GM12878 (cell line): Measurements from ENCODE around the gene RXRG.

ENCODE experiments used
- CTCF ChIP-seq, 3 experiments: IDR thresholded peaks in 2 of 3; conservative IDR thresholded peaks in 1 of 3; 2 replicates each; pipeline ENCODE4 v1.5.1; 2011; ENCODE audit warnings: low read depth in 3 of 3, low read length in 3 of 3, mild to moderate bottlenecking in 3 of 3, control low read depth in 2 of 3, moderate library complexity in 2 of 3, inconsistent platforms in 1 of 3, mixed read lengths in 1 of 3; ENCODE audit not compliant: control insufficient read depth in 2 of 3, insufficient read depth in 1 of 3; ENCODE audit errors: extremely low read depth in 1 of 3
- ELK1 ChIP-seq: IDR thresholded peaks from 2 replicates; pipeline ENCODE4 v1.6.1; 2012; ENCODE audit warnings: low read depth, low read length, improper control_type of control experiment
- ETV6 ChIP-seq, 2 experiments: fragments of 450-650 bp in 1 of 2; IDR thresholded peaks in 1 of 2; conservative IDR thresholded peaks in 1 of 2; 2 replicates each; pipeline ENCODE4 v1.6.1; 2014; ENCODE audit warnings: antibody characterized with exemption in 1 of 2, borderline replicate concordance in 1 of 2, low read depth in 1 of 2, mild to moderate bottlenecking in 1 of 2, moderate library complexity in 1 of 2
- JUNB ChIP-seq: IDR thresholded peaks from 2 replicates; pipeline ENCODE4 v1.6.1; 2016; ENCODE audit warnings: antibody characterized with exemption, mild to moderate bottlenecking
- KDM1A ChIP-seq: fragments of 200-600 bp; sonication (generic); IDR thresholded peaks from 2 replicates; pipeline ENCODE4 v1.6.1; 2016; ENCODE audit warnings: borderline replicate concordance
- MAX ChIP-seq: IDR thresholded peaks from 2 replicates; pipeline ENCODE4 v1.6.1; 2012; ENCODE audit warnings: low read depth, low read length, improper control_type of control experiment
- POLR2AphosphoS5 ChIP-seq: IDR thresholded peaks from 2 replicates; pipeline ENCODE4 v1.6.1; 2011; ENCODE audit warnings: mild to moderate bottlenecking, low read length, inconsistent platforms
- RFX5 ChIP-seq: IDR thresholded peaks from 2 replicates; pipeline ENCODE4 v1.6.1; 2011; ENCODE audit warnings: low read depth, low read length, improper control_type of control experiment
- SUPT20H ChIP-seq: IDR thresholded peaks from 2 replicates; pipeline ENCODE4 v1.6.1; 2011; ENCODE audit warnings: low read depth, mild to moderate bottlenecking, low read length, moderate library complexity, borderline replicate concordance; ENCODE audit not compliant: control insufficient read depth
- TAF1 ChIP-seq: IDR thresholded peaks from 2 replicates; pipeline ENCODE4 v1.6.1; 2011; ENCODE audit warnings: mild to moderate bottlenecking, low read depth, low read length, borderline replicate concordance
- TARDBP ChIP-seq: IDR thresholded peaks from 2 replicates; pipeline ENCODE4 v1.6.1; 2016; ENCODE audit warnings: borderline replicate concordance
- TBL1XR1 ChIP-seq: IDR thresholded peaks from 2 replicates; pipeline ENCODE4 v1.6.1; 2012; ENCODE audit warnings: low read depth, low read length, improper control_type of control experiment
- ZBTB33 ChIP-seq: fragments of 450-650 bp; IDR thresholded peaks from 2 replicates; pipeline ENCODE4 v1.6.1; 2017; ENCODE audit warnings: mild to moderate bottlenecking

GRCh38 chr1:165425621-165426020 is 19.3 kb downstream of the RXRG start:
- TF ChIP-seq ETV6 (conservative IDR thresholded peaks at IDR 0.05 in 1 of 2, IDR thresholded peaks at IDR 0.05 in 1 of 2; ENCODE audit: borderline replicate concordance in 1 of 2, low read depth in 1 of 2) (no peak), ELK1 (no peak), JUNB (no peak), TARDBP (no peak), CTCF (IDR thresholded peaks at IDR 0.05 in 2 of 3, conservative IDR thresholded peaks at IDR 0.05 in 1 of 3; ENCODE audit: control insufficient read depth in 2 of 3, extremely low read depth in 1 of 3, insufficient read depth in 1 of 3, low read depth in 3 of 3, low read length in 3 of 3) (no peak), POLR2AphosphoS5 (no peak), TAF1 (no peak), SUPT20H (no peak), ZBTB33 (no peak), RFX5 (no peak), TBL1XR1 (no peak), MAX (no peak), KDM1A (no peak)
